SK-N-SH treated with all-trans-retinoic acid at 6 μM for 48 hours (cell line): ENCODE data around the gene PEG3.

ENCODE experiments used
- ARNTL ChIP-seq: fragments of 450-650 bp; formaldehyde crosslinking; IDR thresholded peaks from 2 replicates; pipeline ENCODE4 v1.5.0; 2020; ENCODE audit warnings: low read depth, mild to moderate bottlenecking, moderate library complexity, borderline replicate concordance
- CSDC2 ChIP-seq: fragments of 250-450 bp; sonication (Bioruptor Pico); IDR thresholded peaks from 2 replicates; pipeline ENCODE4 v1.5.0; 2020; ENCODE audit warnings: mild to moderate bottlenecking, moderate library complexity
- CSRNP3 ChIP-seq: fragments of 250-450 bp; sonication (Bioruptor Pico); IDR thresholded peaks from 2 replicates; pipeline ENCODE4 v1.5.1; 2021; ENCODE audit warnings: mild to moderate bottlenecking, moderate library complexity
- ESRRG ChIP-seq: fragments of 250-450 bp; sonication (Bioruptor Pico); IDR thresholded peaks from 2 replicates; pipeline ENCODE4 v1.6.1; 2021; ENCODE audit warnings: mild to moderate bottlenecking
- GLIS3 ChIP-seq: fragments of 250-450 bp; sonication (Bioruptor Pico); IDR thresholded peaks from 2 replicates; pipeline ENCODE4 v1.5.0; 2020; ENCODE audit warnings: mild to moderate bottlenecking, moderate library complexity
- PATZ1 ChIP-seq: fragments of 250-450 bp; sonication (Bioruptor Pico); IDR thresholded peaks from 2 replicates; pipeline ENCODE4 v1.8.0; 2020; ENCODE audit warnings: mild to moderate bottlenecking, moderate library complexity, borderline replicate concordance
- POU6F1 ChIP-seq: fragments of 250-450 bp; sonication (Bioruptor Pico); IDR thresholded peaks from 2 replicates; pipeline ENCODE4 v1.8.0; 2021; ENCODE audit warnings: low read depth, mild to moderate bottlenecking, moderate library complexity, borderline replicate concordance
- RARB ChIP-seq: fragments of 250-450 bp; sonication (Bioruptor Pico); IDR thresholded peaks from 2 replicates; pipeline ENCODE4 v1.8.0; 2021; ENCODE audit warnings: mild to moderate bottlenecking, moderate library complexity
- SNAI2 ChIP-seq: fragments of 250-450 bp; sonication (Bioruptor Pico); IDR thresholded peaks from 2 replicates; pipeline ENCODE4 v1.5.0; 2020; ENCODE audit warnings: mild to moderate bottlenecking, moderate library complexity
- TOX ChIP-seq: fragments of 250-450 bp; sonication (Bioruptor Pico); IDR thresholded peaks from 2 replicates; pipeline ENCODE4 v1.8.0; 2021; ENCODE audit warnings: mild to moderate bottlenecking, moderate library complexity, borderline replicate concordance
- ZC3H10 ChIP-seq: fragments of 250-450 bp; sonication (Bioruptor Pico); IDR thresholded peaks from 2 replicates; pipeline ENCODE4 v1.5.1; 2021; ENCODE audit warnings: mild to moderate bottlenecking, moderate library complexity
- ZFP30 ChIP-seq: fragments of 450-650 bp; formaldehyde crosslinking; IDR thresholded peaks from 2 replicates; pipeline ENCODE4 v1.5.0; 2022; ENCODE audit warnings: mild to moderate bottlenecking, moderate library complexity
- ZNF565 ChIP-seq: fragments of 450-650 bp; formaldehyde crosslinking; conservative IDR thresholded peaks from 2 replicates; pipeline ENCODE4 v1.5.0; 2020; ENCODE audit warnings: low read depth, mild to moderate bottlenecking, moderate library complexity
- ZNF70 ChIP-seq: fragments of 450-650 bp; formaldehyde crosslinking; IDR thresholded peaks from 2 replicates; pipeline ENCODE4 v1.5.0; 2020; ENCODE audit warnings: mild to moderate bottlenecking, moderate library complexity

GRCh38 chr19:56885173-56885985 lies 44.9 kb upstream of the PEG3 start:
- TF ChIP-seq SNAI2 (CRISPR knock-in tag) (no peak), CSRNP3 (no peak), ZFP30 (CRISPR knock-in tag) (no peak), RARB (CRISPR knock-in tag) (no peak), ESRRG (CRISPR knock-in tag) (no peak), ZNF70 (no peak), GLIS3 (CRISPR knock-in tag) (no peak), ZC3H10 (no peak), PATZ1 (CRISPR knock-in tag) (no peak), ARNTL (CRISPR knock-in tag) (no peak), ZNF565 (CRISPR knock-in tag) (no peak), CSDC2 (CRISPR knock-in tag) (no peak), TOX (no peak), POU6F1 (CRISPR knock-in tag) (no peak)
